ENCODE measurements around the gene CNTNAP2. TPM values are rescaled to one million over a fixed set of nuclear protein-coding genes. Genes with fewer than 3 reads are reported as not detected.

CNTNAP2 gene
- total RNA-seq, 1 experiment from 2014 or later = 42.5 TPM

Small RNA genes lying within 50 kb of the gene (microRNA-seq; reads per million reads assigned to microRNA genes)
- not detected for gene MIR548F4

Measured in Caco-2 (cell line).